Gastroesophageal sphincter (tissue), 4 donors: ENCODE measurements around the gene LSAMP. TPM values are rescaled to one million over a fixed set of nuclear protein-coding genes. Genes with fewer than 3 reads are reported as not detected.

Experiments used
- ATAC-seq: fragments of 150-250 bp; one replicate; pipeline ENCODE4 v1.9.1; 2016; ENCODE audit warnings: mild to moderate bottlenecking, moderate library complexity
- H3K27ac ChIP-seq, 4 donors: fragments of 200-600 bp; sonication (generic) in 3 of 4; 1 replicate in 3 of 4; 2 replicates in 1 of 4; pipeline ENCODE4 v1.5.1; 2016 to 2019
- H3K27me3 ChIP-seq: fragments of 200-600 bp; sonication (generic); one replicate; pipeline ENCODE4 v1.5.1; 2019
- H3K36me3 ChIP-seq, 2 donors: fragments of 200-600 bp; sonication (generic); one replicate each; pipeline ENCODE4 v1.5.1; 2019; ENCODE audit warnings: control low read depth in 1 of 2
- H3K4me1 ChIP-seq, 3 donors: fragments of 200-600 bp; sonication (generic); 1 replicate in 2 of 3; 2 replicates in 1 of 3; pipeline ENCODE4 v1.5.1; 2016 to 2019; ENCODE audit warnings: control low read depth in 2 of 3
- H3K4me3 ChIP-seq, 2 donors: fragments of 200-600 bp; sonication (generic); one replicate each; pipeline ENCODE4 v1.5.1; 2019; ENCODE audit warnings: mild to moderate bottlenecking in 1 of 2, moderate library complexity in 1 of 2
- H3K9me3 ChIP-seq, 3 donors: fragments of 200-600 bp; sonication (generic); one replicate each; pipeline ENCODE4 v1.5.1; 2017 to 2019; ENCODE audit warnings: control low read depth in 2 of 3
- EP300 ChIP-seq: sonication (generic); formaldehyde crosslinking; IDR thresholded peaks from one replicate; pipeline ENCODE4 v1.6.1; 2017; ENCODE audit warnings: antibody characterized with exemption, mild to moderate bottlenecking
- POLR2A ChIP-seq, 2 donors: fragments of 450-650 bp; IDR thresholded peaks; one replicate each; pipeline ENCODE4 v1.6.1; 2017; ENCODE audit warnings: antibody characterized with exemption in 2 of 2, mild to moderate bottlenecking in 2 of 2, moderate library complexity in 1 of 2
- POLR2AphosphoS5 ChIP-seq: sonication (generic); formaldehyde crosslinking; IDR thresholded peaks from one replicate; pipeline ENCODE4 v1.6.1; 2017; ENCODE audit warnings: antibody characterized with exemption
- WGBS, 2 donors: methylation state at CpG; one replicate each; pipeline ENCODE4 v1.1.5; 2018; ENCODE audit warnings: low coverage in 1 of 2; 5-methylcytosine and 5-hydroxymethylcytosine counted together
- total RNA-seq, 4 donors: library from RNA; depleted of rRNA; stranded (reverse); fragments of >200 nt; gene quantifications; one replicate each; pipeline ENCODE4 v1.1.0, GENCODE V29; 2016
- TF ChIP-seq, protein P1 (sequence below), 4 experiments: fragments of 200-600 bp in 2 of 4; fragments of 450-650 bp in 2 of 4; sonication (generic) in 1 of 4; IDR thresholded peaks; one replicate each; pipeline ENCODE4 v1.5.1; 2017 to 2019; ENCODE audit warnings: antibody characterized with exemption in 4 of 4, mild to moderate bottlenecking in 2 of 4, moderate library complexity in 2 of 4

LSAMP gene
- total RNA-seq, 4 donors from 2014 or later, result 1.5 to 9.3 (median 3.6) TPM

- H3K4me3 ChIP-seq, result no peak overlapping the region
- no peak for TF ChIP-seq EP300
- TF ChIP-seq, protein P1, sequence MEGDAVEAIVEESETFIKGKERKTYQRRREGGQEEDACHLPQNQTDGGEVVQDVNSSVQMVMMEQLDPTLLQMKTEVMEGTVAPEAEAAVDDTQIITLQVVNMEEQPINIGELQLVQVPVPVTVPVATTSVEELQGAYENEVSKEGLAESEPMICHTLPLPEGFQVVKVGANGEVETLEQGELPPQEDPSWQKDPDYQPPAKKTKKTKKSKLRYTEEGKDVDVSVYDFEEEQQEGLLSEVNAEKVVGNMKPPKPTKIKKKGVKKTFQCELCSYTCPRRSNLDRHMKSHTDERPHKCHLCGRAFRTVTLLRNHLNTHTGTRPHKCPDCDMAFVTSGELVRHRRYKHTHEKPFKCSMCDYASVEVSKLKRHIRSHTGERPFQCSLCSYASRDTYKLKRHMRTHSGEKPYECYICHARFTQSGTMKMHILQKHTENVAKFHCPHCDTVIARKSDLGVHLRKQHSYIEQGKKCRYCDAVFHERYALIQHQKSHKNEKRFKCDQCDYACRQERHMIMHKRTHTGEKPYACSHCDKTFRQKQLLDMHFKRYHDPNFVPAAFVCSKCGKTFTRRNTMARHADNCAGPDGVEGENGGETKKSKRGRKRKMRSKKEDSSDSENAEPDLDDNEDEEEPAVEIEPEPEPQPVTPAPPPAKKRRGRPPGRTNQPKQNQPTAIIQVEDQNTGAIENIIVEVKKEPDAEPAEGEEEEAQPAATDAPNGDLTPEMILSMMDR (IDR thresholded peaks at IDR 0.05), result no peak
- no peak for TF ChIP-seq POLR2A (IDR thresholded peaks at IDR 0.05)
- no peak for TF ChIP-seq POLR2AphosphoS5
Measured at GRCh38 chr3:115814006-115814405, 631.3 kb downstream of the LSAMP start.

GRCh38 chr3:115808816-115809215 is 636.5 kb downstream of the LSAMP start:
- Histone ChIP-seq H3K27ac (no peak overlapping the region), H3K9me3 (no peaks in the 10 kb centered on the region), H3K4me3 (no peak overlapping the region), H3K4me1 (peaks cover 0 to 8% (median 0%) of the 10 kb centered on the region in 3 donors), H3K27me3 (no peaks in the 10 kb centered on the region), H3K36me3 (no peaks in the 10 kb centered on the region)
- TF ChIP-seq POLR2A (IDR thresholded peaks at IDR 0.05) (no peak), EP300 (no peak), POLR2AphosphoS5 (no peak)
- TF ChIP-seq, protein P1 (IDR thresholded peaks at IDR 0.05), result no peak
- 79 to 100% methylated on average over 2 of the region's 2 CpGs for WGBS, 2 donors
- ATAC-seq, result no peak

More at GRCh38 chr3:115814006-115814405, 631.3 kb downstream of the LSAMP start:
- H3K27me3 ChIP-seq, result no peaks in the 10 kb centered on the region
- H3K4me1 ChIP-seq, result no peaks in the 10 kb centered on the region
- H3K27ac ChIP-seq, result no peak overlapping the region
- ATAC-seq, result no peak
- no peaks in the 10 kb centered on the region for H3K9me3 ChIP-seq
- no peaks in the 10 kb centered on the region for H3K36me3 ChIP-seq

DNA sequence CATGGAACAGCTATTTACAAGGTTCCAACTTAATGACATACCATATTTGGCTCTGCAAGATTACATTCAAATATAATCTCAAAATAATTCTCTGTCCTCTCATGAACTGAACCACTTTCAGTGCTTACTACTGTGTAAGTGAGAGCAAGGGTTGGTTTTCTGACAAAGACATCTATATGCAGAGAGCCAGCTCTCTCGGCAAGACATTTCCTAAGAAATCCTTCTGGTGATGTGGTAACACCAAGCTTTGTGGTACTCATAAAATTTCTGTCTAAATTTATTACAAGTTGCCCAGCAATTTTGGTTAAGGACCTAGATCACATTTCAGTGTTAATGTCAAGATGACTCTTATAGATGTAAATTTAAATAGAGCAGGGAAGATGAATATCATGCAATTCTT is 637.0 kb downstream of the LSAMP start:
- no peaks in the 10 kb centered on the region for H3K27me3 ChIP-seq
- ATAC-seq, result no peak
- TF ChIP-seq POLR2AphosphoS5 (no peak), POLR2A (IDR thresholded peaks at IDR 0.05) (no peak), EP300 (no peak)
- TF ChIP-seq, protein P1 (IDR thresholded peaks at IDR 0.05), result no peak
- peaks cover 0 to 8% (median 0%) of the 10 kb centered on the region in 3 donors for H3K4me1 ChIP-seq
- no peak overlapping the region for H3K27ac ChIP-seq
- no peaks in the 10 kb centered on the region for H3K36me3 ChIP-seq
- WGBS, 2 donors, result 20 to 46% methylated on average over 1 of the region's 1 CpG
- no peaks in the 10 kb centered on the region for H3K9me3 ChIP-seq
- no peak overlapping the region for H3K4me3 ChIP-seq

DNA sequence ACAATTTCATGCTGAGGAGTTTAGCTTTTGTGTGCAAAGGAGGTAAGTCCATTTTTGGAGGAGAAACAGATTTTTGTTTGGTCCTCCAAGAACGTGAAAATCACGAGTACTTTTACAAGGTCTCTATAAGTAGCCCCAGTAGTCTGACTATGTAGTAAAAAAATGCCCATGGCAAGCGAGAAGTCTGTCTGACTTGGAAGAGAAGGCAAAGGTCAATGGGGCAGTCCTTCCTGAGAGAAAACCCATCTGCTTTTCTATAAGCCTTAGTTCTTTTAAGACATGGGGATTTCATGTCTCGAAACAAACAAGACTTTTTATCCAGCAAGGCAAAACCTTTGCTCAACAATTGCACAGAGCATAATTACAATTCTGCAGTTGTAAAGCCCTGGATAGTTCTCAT is 638.8 kb downstream of the LSAMP start:
- Histone ChIP-seq H3K27ac (no peak overlapping the region), H3K4me1 (peaks cover 0 to 8% (median 0%) of the 10 kb centered on the region in 3 donors), H3K36me3 (no peaks in the 10 kb centered on the region), H3K27me3 (no peaks in the 10 kb centered on the region), H3K9me3 (no peaks in the 10 kb centered on the region), H3K4me3 (no peak overlapping the region)
- TF ChIP-seq EP300 (no peak), POLR2AphosphoS5 (no peak), POLR2A (IDR thresholded peaks at IDR 0.05) (no peak)
- TF ChIP-seq, protein P1 (IDR thresholded peaks at IDR 0.05), result no peak
- WGBS, 2 donors, result 75 to 88% methylated on average over 4 of the region's 4 CpGs
- no peak for ATAC-seq

- H3K9me3 ChIP-seq, result no peaks in the 10 kb centered on the region
- TF ChIP-seq, protein P1 (IDR thresholded peaks at IDR 0.05), result no peak
- TF ChIP-seq POLR2AphosphoS5, result no peak
- no peak for TF ChIP-seq EP300
- no peak for TF ChIP-seq POLR2A (IDR thresholded peaks at IDR 0.05)
- ATAC-seq, result no peak
- no peaks in the 10 kb centered on the region for H3K36me3 ChIP-seq
- WGBS, 2 donors, result 74 to 77% methylated on average over 4 of the region's 4 CpGs
- no peak overlapping the region for H3K27ac ChIP-seq
- no peak overlapping the region for H3K4me3 ChIP-seq
- H3K27me3 ChIP-seq, result no peaks in the 10 kb centered on the region
- peaks cover 0 to 8% (median 0%) of the 10 kb centered on the region in 3 donors for H3K4me1 ChIP-seq
Measured at GRCh38 chr3:115805520-115805919, 639.8 kb downstream of the LSAMP start.
